ENCODE results near the gene IRGQ.
"Not testable (repeated sequence)": the region's sequence is repeated elsewhere in the genome, so short reads cannot be mapped to it uniquely, and the experiment has no call there.

Gene IRGQ

GRCh38 chr19:43596842-43597461, 1.0 kb upstream of the IRGQ start:
- H3K9me3 Mint-ChIP-seq = no peaks in the 10 kb centered on the region
- peak overlapping the region; percentile 99 for H3K27ac Mint-ChIP-seq
- no peak for DNase-seq
- H3K4me3 Mint-ChIP-seq = peak overlapping the region; percentile 91
- ATAC-seq = no peak
- peaks cover 28% of the 10 kb centered on the region for H3K36me3 Mint-ChIP-seq (ENCODE audit: low read depth)
- H3K4me1 Mint-ChIP-seq = peaks cover 36% of the 10 kb centered on the region
- H3K27me3 Mint-ChIP-seq = peaks cover 2% of the 10 kb centered on the region

- DNase-seq = no peak
- ATAC-seq = no peak
These were observed 332 bp downstream of the IRGQ start for GRCh38 chr19:43595605-43595998.

GRCh38 chr19:43594710-43595604, 977 bp downstream of the IRGQ start:
- DNase-seq = peak; percentile 73
- peak; percentile 55 for ATAC-seq
- Mint-ChIP-seq H3K9me3 (no peaks in the 10 kb centered on the region), H3K36me3 (ENCODE audit: low read depth) (peaks cover 36% of the 10 kb centered on the region), H3K27ac (peak overlapping the region; percentile 99), H3K27me3 (peaks cover 2% of the 10 kb centered on the region), H3K4me3 (peak overlapping the region; percentile 91), H3K4me1 (peaks cover 43% of the 10 kb centered on the region)

More at GRCh38 chr19:43595605-43595998, 332 bp downstream of the IRGQ start:
- Mint-ChIP-seq H3K27me3 (peaks cover 2% of the 10 kb centered on the region), H3K4me3 (peak overlapping the region; percentile 91), H3K36me3 (ENCODE audit: low read depth) (peaks cover 32% of the 10 kb centered on the region), H3K4me1 (peaks cover 38% of the 10 kb centered on the region), H3K9me3 (no peaks in the 10 kb centered on the region), H3K27ac (peak overlapping the region; percentile 99)

GRCh38 chr19:43594081-43594697, 1.7 kb downstream of the IRGQ start:
- Mint-ChIP-seq H3K27ac (peak overlapping the region; percentile 31), H3K9me3 (no peaks in the 10 kb centered on the region), H3K4me3 (peak overlapping the region; percentile 91), H3K27me3 (peaks cover 2% of the 10 kb centered on the region), H3K36me3 (ENCODE audit: low read depth) (peaks cover 38% of the 10 kb centered on the region), H3K4me1 (peaks cover 47% of the 10 kb centered on the region)
- DNase-seq (no peak), ATAC-seq (no peak)

- ATAC-seq (no peak), DNase-seq (no peak)
- Mint-ChIP-seq H3K9me3 (no peaks in the 10 kb centered on the region), H3K4me1 (peaks cover 40% of the 10 kb centered on the region), H3K4me3 (no peak overlapping the region), H3K27ac (no peak overlapping the region), H3K36me3 (ENCODE audit: low read depth) (peaks cover 37% of the 10 kb centered on the region), H3K27me3 (peaks cover 2% of the 10 kb centered on the region)
These were observed 3.1 kb downstream of the IRGQ start for GRCh38 chr19:43592800-43593350.

GRCh38 chr19:43591904-43592772, 3.8 kb downstream of the IRGQ start:
- peaks cover 31% of the 10 kb centered on the region for H3K36me3 Mint-ChIP-seq (ENCODE audit: low read depth)
- DNase-seq (no peak), ATAC-seq (no peak)
- H3K9me3 Mint-ChIP-seq = no peaks in the 10 kb centered on the region
- H3K4me1 Mint-ChIP-seq = peaks cover 33% of the 10 kb centered on the region
- no peak overlapping the region for H3K4me3 Mint-ChIP-seq
- H3K27ac Mint-ChIP-seq = no peak overlapping the region
- H3K27me3 Mint-ChIP-seq = peaks cover 2% of the 10 kb centered on the region

GRCh38 chr19:43589678-43590077, 6.3 kb downstream of the IRGQ start:
- H3K4me1 Mint-ChIP-seq = peaks cover 28% of the 10 kb centered on the region
- H3K27me3 Mint-ChIP-seq = no peaks in the 10 kb centered on the region
- H3K36me3 Mint-ChIP-seq (ENCODE audit: low read depth) = peaks cover 34% of the 10 kb centered on the region
- H3K4me3 Mint-ChIP-seq = no peak overlapping the region
- no peak for ATAC-seq
- no peaks in the 10 kb centered on the region for H3K9me3 Mint-ChIP-seq
- H3K27ac Mint-ChIP-seq = no peak overlapping the region
- no peak for DNase-seq

GRCh38 chr19:43589277-43589676, 6.7 kb downstream of the IRGQ start:
- H3K4me3 Mint-ChIP-seq = no peak overlapping the region
- no peaks in the 10 kb centered on the region for H3K27me3 Mint-ChIP-seq
- DNase-seq = no peak
- no peaks in the 10 kb centered on the region for H3K9me3 Mint-ChIP-seq
- H3K36me3 Mint-ChIP-seq (ENCODE audit: low read depth) = peaks cover 34% of the 10 kb centered on the region
- no peak overlapping the region for H3K27ac Mint-ChIP-seq
- ATAC-seq = no peak
- H3K4me1 Mint-ChIP-seq = peaks cover 32% of the 10 kb centered on the region

GRCh38 chr19:43587029-43587428, 8.9 kb downstream of the IRGQ start:
- not testable (repeated sequence) for ATAC-seq, H3K27ac Mint-ChIP-seq, DNase-seq, H3K27me3 Mint-ChIP-seq, H3K9me3 Mint-ChIP-seq, H3K4me3 Mint-ChIP-seq
- Mint-ChIP-seq H3K36me3 (ENCODE audit: low read depth) (peaks cover 22% of the 10 kb centered on the region), H3K4me1 (peaks cover 27% of the 10 kb centered on the region)

GRCh38 chr19:43586346-43586745, 9.6 kb downstream of the IRGQ start:
- no peak for ATAC-seq
- Mint-ChIP-seq H3K36me3 (ENCODE audit: low read depth) (peaks cover 22% of the 10 kb centered on the region), H3K27me3 (no peaks in the 10 kb centered on the region), H3K27ac (no peak overlapping the region), H3K4me1 (peaks cover 32% of the 10 kb centered on the region), H3K4me3 (no peak overlapping the region), H3K9me3 (no peaks in the 10 kb centered on the region)
- DNase-seq = no peak

GRCh38 chr19:43584484-43584883, 11.4 kb downstream of the IRGQ start:
- peaks cover 28% of the 10 kb centered on the region for H3K4me1 Mint-ChIP-seq
- H3K36me3 Mint-ChIP-seq (ENCODE audit: low read depth) = peaks cover 11% of the 10 kb centered on the region
- H3K27ac Mint-ChIP-seq = peak overlapping the region; percentile 53

GRCh38 chr19:43582495-43582894, 13.4 kb downstream of the IRGQ start:
- H3K36me3 Mint-ChIP-seq (ENCODE audit: low read depth) = peaks cover 7% of the 10 kb centered on the region
- no peak overlapping the region for H3K27ac Mint-ChIP-seq
- DNase-seq = no peak
- H3K4me3 Mint-ChIP-seq = no peak overlapping the region
- peaks cover 40% of the 10 kb centered on the region for H3K4me1 Mint-ChIP-seq
- no peaks in the 10 kb centered on the region for H3K9me3 Mint-ChIP-seq
- no peak for ATAC-seq
- peaks cover 2% of the 10 kb centered on the region for H3K27me3 Mint-ChIP-seq

More at GRCh38 chr19:43584484-43584883, 11.4 kb downstream of the IRGQ start:
- no peak overlapping the region for H3K4me3 Mint-ChIP-seq
- ATAC-seq (no peak), DNase-seq (no peak)
- H3K27me3 Mint-ChIP-seq = no peaks in the 10 kb centered on the region
- H3K9me3 Mint-ChIP-seq = no peaks in the 10 kb centered on the region

GRCh38 chr19:43581467-43581866, 14.5 kb downstream of the IRGQ start:
- Mint-ChIP-seq H3K9me3 (no peaks in the 10 kb centered on the region), H3K4me3 (peak overlapping the region; percentile 82), H3K4me1 (peaks cover 40% of the 10 kb centered on the region), H3K27ac (peak overlapping the region; percentile 78), H3K36me3 (ENCODE audit: low read depth) (peaks cover 7% of the 10 kb centered on the region), H3K27me3 (peaks cover 2% of the 10 kb centered on the region)
- no peak for ATAC-seq
- DNase-seq = no peak

GRCh38 chr19:43578787-43579186, 17.1 kb downstream of the IRGQ start:
- DNase-seq (no peak), ATAC-seq (no peak)
- Mint-ChIP-seq H3K27me3 (peaks cover 2% of the 10 kb centered on the region), H3K36me3 (ENCODE audit: low read depth) (no peaks in the 10 kb centered on the region), H3K4me3 (peak overlapping the region; percentile 82), H3K4me1 (peaks cover 40% of the 10 kb centered on the region), H3K9me3 (no peaks in the 10 kb centered on the region), H3K27ac (peak overlapping the region; percentile 86)
